C4-2B (cell line): ENCODE results near the gene ZBTB49.

Source experiments
- ZFX ChIP-seq: fragments of 450-650 bp; IDR thresholded peaks from 2 replicates; pipeline ENCODE4 v1.6.1; 2017
- TF ChIP-seq, protein P1 (sequence below): fragments of 450-650 bp; conservative IDR thresholded peaks from 2 replicates; pipeline ENCODE4 v1.5.1; 2017; ENCODE audit warnings: mild to moderate bottlenecking

DNA sequence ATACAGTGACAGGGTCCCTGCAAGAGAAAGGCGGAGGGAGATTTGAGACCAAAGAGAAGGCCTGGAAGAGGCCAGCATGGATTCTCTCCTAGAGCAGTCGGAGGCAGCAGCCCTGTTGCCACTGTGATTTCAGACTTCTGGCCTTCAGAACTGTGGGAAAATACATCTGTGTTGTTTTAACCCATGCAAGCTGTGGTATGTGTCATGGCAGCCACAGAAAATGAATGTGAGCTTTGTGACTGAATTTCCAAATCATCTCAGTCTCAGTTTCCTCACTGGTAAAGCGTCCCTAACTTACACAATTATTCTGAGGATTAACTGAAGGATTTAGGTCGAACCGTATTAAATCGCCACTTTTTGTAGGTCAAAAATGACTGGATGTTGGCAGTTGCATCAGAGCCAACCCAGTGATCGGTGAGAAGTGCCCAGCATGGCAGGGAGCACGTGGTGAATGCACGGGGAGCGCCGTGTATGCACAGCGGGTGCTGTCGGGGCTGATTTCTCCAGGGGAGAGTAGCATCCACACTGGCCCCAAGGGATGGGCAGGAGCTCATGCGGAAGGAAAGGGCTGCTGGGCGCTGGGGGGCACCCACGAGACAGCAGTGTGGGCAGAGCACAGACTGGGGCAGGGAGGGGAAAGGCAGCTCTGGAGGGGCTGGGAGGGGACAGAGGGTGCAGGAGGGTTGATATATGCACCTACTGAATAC, 73.1 kb downstream of the ZBTB49 start:
- TF ChIP-seq, protein P1, sequence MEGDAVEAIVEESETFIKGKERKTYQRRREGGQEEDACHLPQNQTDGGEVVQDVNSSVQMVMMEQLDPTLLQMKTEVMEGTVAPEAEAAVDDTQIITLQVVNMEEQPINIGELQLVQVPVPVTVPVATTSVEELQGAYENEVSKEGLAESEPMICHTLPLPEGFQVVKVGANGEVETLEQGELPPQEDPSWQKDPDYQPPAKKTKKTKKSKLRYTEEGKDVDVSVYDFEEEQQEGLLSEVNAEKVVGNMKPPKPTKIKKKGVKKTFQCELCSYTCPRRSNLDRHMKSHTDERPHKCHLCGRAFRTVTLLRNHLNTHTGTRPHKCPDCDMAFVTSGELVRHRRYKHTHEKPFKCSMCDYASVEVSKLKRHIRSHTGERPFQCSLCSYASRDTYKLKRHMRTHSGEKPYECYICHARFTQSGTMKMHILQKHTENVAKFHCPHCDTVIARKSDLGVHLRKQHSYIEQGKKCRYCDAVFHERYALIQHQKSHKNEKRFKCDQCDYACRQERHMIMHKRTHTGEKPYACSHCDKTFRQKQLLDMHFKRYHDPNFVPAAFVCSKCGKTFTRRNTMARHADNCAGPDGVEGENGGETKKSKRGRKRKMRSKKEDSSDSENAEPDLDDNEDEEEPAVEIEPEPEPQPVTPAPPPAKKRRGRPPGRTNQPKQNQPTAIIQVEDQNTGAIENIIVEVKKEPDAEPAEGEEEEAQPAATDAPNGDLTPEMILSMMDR = no peak
- no peak for TF ChIP-seq ZFX
